MV-4-11 (cell line): ENCODE measurements around the gene TRMT11.

Experiments
- DNase-seq: peaks from one replicate; lab custom pipeline; 2025; lab: John Stamatoyannopoulos, UW

Gene TRMT11

GRCh38 chr6:125994670-125995488 is 8.5 kb downstream of the TRMT11 start:
- no peak for DNase-seq

DNA sequence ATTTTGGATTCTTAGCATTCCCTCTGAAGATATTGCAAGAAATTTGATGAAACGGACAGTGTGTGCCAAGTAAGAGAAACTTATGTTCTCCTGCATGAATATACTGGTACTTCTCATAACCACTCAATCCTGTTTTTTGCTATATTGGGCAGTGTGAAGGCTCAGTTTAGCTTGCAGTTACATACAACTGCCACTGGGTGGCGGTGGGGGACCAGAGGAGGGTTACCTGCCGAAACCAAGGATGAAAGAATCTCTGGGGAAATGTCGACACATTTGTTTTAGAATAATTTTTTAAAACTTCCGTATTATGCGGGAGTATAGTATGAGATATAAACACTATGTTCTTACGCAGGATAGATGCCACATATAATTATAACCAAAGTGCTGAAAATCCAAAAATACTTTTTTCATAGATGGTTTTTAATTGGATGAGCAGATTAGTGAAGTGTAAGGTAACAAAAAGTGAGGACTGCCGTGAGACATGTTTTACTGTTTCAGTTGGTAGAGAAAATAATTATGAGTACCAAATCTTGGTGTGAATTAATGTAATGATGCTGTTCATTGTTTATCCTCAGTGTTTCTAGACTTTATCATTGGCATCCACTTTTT is 9.7 kb downstream of the TRMT11 start:
- peak; percentile 57 for DNase-seq

- no peak for DNase-seq
Observed at GRCh38 chr6:126002755-126003679, 16.7 kb downstream of the TRMT11 start.

DNA sequence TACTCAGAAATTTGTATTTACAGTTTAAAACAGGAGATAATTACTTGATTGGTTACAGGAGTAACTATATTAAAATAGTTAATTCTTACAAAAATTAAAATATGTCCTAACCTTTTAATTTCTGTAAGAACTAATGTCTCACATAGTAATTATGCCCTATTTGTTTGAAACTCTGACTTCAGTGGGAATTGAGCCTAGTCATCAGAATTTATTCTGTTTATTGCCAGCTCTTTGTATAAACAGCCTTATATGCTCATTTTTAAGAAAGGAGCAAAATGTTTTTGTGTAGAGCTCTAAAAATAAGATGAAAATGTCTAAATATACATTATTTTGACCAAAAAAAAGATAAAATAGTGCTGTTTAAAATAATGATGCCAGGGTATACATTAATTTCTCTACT is 21.5 kb downstream of the TRMT11 start:
- DNase-seq = no peak

- DNase-seq = no peak
Observed at GRCh38 chr6:126010040-126010439, 23.7 kb downstream of the TRMT11 start.

- DNase-seq = no peak
Observed at GRCh38 chr6:126015863-126016262, 29.5 kb downstream of the TRMT11 start.

GRCh38 chr6:126016591-126016990 is 30.3 kb downstream of the TRMT11 start:
- DNase-seq = no peak

DNA sequence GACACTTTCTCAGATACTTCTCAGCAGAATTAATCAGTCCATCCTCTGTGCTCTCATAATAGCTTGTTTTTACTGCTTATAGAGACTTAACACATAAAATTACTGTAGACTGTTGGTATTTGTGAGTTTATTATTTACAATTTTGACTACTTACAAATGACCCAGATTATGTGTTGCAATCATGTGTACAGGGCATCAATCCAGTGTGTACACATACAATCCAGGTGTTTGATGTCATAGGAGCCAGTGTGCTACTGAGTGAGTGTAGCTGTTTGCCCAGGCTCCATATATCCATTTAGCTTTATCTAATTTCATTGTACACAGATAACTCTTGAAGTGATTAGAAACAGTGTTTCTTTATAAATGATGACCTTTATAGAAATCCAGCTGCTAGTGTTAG is 31.3 kb downstream of the TRMT11 start:
- no peak for DNase-seq

GRCh38 chr6:126020305-126021050 is 34.1 kb downstream of the TRMT11 start:
- no peak for DNase-seq

- peak; percentile 16 for DNase-seq
Observed at GRCh38 chr6:126023474-126023873, 37.1 kb downstream of the TRMT11 start.

- DNase-seq = no peak
Observed at GRCh38 chr6:126026001-126026400, 39.7 kb downstream of the TRMT11 start.

DNA sequence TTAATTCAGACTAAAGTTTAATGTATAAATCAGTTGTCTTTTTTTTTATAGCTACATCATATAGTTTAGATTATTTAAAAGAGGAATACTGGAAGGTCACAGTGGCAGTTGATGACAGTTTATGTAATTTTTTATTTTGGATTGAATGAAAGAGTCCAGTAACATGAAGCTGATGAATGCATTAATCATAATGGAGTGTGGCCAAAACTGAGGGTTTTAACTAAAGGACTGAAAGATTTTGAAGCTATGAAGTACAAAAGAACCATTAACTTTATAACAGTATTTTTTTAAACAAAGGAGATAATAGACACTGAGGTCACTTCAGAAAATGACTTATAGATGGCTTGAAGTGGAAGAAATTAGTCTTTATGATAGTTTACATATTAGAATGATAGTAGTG is 41.3 kb downstream of the TRMT11 start:
- DNase-seq = no peak

- DNase-seq = no peak
Observed at GRCh38 chr6:126030045-126030444, 43.7 kb downstream of the TRMT11 start.

DNA sequence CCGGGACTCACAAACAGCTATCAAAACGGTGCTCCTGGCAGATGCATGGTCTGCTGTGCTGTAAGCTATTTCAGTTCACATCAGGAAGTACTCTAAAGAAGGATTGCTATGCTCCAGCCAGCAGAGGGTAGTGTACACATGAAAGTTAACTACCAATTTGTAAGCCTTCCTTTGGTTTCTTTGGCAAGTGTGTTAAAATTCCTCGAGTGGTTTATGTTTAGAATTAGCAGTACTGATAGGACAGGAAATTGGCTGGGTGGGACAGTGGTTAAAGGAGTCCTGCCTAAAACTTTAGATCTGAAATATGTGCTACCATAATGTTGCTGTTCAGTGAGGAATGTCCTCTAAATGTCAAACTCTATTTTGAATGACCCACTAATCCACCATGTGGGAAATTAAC is 47.4 kb downstream of the TRMT11 start:
- DNase-seq = peak; percentile 73

DNA sequence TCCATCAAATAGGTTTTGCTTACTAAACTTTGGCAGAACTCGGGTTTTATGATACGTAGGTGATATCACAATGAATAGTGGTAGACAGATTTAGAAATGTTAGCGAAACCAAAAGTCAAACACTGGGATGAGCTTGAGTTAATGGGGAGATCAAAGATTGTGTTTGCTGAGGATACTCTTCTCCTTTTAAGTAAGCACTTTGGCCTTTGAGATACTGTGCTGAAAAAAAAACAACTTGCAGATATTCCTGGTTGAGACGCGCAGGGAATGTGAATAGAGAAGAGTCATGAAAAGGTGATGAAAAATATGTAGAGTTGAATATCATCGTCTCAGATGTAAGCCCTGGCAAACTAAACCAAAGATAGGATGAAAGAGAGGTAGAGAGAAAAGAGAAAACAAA is 48.3 kb downstream of the TRMT11 start:
- DNase-seq = no peak

- no peak for DNase-seq
Observed at GRCh38 chr6:126035764-126036163, 49.4 kb downstream of the TRMT11 start.

DNA sequence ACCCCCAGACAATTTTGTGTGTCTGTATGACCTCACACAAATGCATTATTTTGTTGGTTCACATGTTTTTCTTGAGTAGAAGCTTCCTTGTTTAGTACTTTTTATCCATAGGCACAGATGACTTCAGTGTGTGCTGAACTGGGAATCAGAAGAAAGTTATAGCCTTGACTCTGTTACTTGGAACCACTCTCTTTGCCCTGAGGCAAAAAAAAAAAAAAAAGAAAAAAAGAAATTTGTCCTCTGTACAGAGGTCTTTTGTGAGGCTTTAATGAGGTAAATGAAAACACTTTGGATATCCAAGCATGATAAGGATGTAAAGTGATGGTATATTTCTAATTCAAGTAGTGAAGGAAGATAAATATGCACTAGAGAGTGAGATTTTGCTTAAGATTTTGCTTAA is 51.9 kb downstream of the TRMT11 start:
- no peak for DNase-seq

GRCh38 chr6:126039284-126039683 is 52.9 kb downstream of the TRMT11 start:
- DNase-seq = no peak

- DNase-seq = no peak
Observed at GRCh38 chr6:126040394-126040793, 54.1 kb downstream of the TRMT11 start.

- peak; percentile 93 for DNase-seq
Observed at GRCh38 chr6:126040826-126041225, 54.5 kb downstream of the TRMT11 start.

DNA sequence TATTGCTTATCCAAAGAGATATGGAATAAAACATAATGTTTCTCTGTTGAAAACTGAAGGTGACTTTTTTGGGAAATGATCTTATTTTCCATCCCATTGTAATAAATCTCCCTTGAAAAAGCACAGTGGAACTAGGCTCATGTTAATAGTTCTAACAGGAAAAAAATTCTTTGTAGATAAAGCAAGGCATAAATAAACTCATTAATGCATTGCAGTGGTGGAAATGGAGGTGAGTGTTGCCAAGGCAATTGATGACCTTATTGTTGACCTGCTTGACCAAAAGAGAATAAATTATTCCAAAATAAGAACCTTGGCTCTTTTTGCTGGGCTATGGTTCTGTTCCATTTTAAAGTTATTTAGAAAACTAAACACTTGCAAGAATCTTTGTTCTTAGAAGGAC is 55.2 kb downstream of the TRMT11 start:
- DNase-seq = no peak

GRCh38 chr6:126042001-126042419 is 55.7 kb downstream of the TRMT11 start:
- no peak for DNase-seq
